ENCODE data around the gene RAB15. TPM values are rescaled to one million over a fixed set of nuclear protein-coding genes. Genes with fewer than 3 reads are reported as not detected.

Gene RAB15
- total RNA-seq, 1 donor from 2014 or later = 36.3 TPM

GRCh38 chr14:65011538-65011937, 39.4 kb upstream of the RAB15 start:
- no peaks in the 10 kb centered on the region for H3K9me3 ChIP-seq (ENCODE audit: insufficient read depth, low read depth, low read length)
- H3K9me3 Mint-ChIP-seq (ENCODE audit: unreplicated experiment) = peaks cover 2% of the 10 kb centered on the region
- peaks cover 11% of the 10 kb centered on the region for H3K4me1 Mint-ChIP-seq (ENCODE audit: low read depth, unreplicated experiment)
- H3K4me1 ChIP-seq (ENCODE audit: insufficient read depth, low read length) = peaks cover 4% of the 10 kb centered on the region
- H3K4me3 Mint-ChIP-seq (ENCODE audit: unreplicated experiment) = no peak overlapping the region
- no peaks in the 10 kb centered on the region for H3K79me2 ChIP-seq (ENCODE audit: insufficient read depth, low read length)
- H3K36me3 Mint-ChIP-seq (ENCODE audit: low read depth, unreplicated experiment) = peaks cover 14% of the 10 kb centered on the region
- no peak overlapping the region for H2AFZ ChIP-seq (ENCODE audit: low read depth, low read length)
- H3K4me3 ChIP-seq (ENCODE audit: insufficient read depth, low read depth, low read length) = no peak overlapping the region
- no peak overlapping the region for H3K4me2 ChIP-seq (ENCODE audit: low read length)
- TF ChIP-seq EZH2 (IDR thresholded peaks at IDR 0.05; ENCODE audit: insufficient read depth, low read length) (no peak), CTCF (IDR thresholded peaks at IDR 0.05; ENCODE audit: insufficient read depth, low read depth, low read length) (no peak)
- H3K27me3 ChIP-seq (ENCODE audit: insufficient read depth, low read length) = no peaks in the 10 kb centered on the region
- FAIRE-seq (no peak), DNase-seq (ENCODE audit: low read depth) (no peak)
- H3K27ac Mint-ChIP-seq (ENCODE audit: unreplicated experiment) = no peak overlapping the region
- no peaks in the 10 kb centered on the region for H4K20me1 ChIP-seq (ENCODE audit: insufficient read depth, low read length)
- H3K36me3 ChIP-seq (ENCODE audit: insufficient read depth, low read length) = peaks cover 3% of the 10 kb centered on the region
- no peak overlapping the region for H3K27ac ChIP-seq (ENCODE audit: low read depth, low read length)
- no peak overlapping the region for H3K9ac ChIP-seq (ENCODE audit: low read length)
- H3K27me3 Mint-ChIP-seq (ENCODE audit: low read depth, unreplicated experiment) = no peaks in the 10 kb centered on the region

- no peak for TF ChIP-seq CTCF (IDR thresholded peaks at IDR 0.05; ENCODE audit: insufficient read depth, low read depth, low read length)
- no peak for TF ChIP-seq EZH2 (IDR thresholded peaks at IDR 0.05; ENCODE audit: insufficient read depth, low read length)
- Histone ChIP-seq H3K4me3 (ENCODE audit: insufficient read depth, low read depth, low read length) (no peak overlapping the region), H2AFZ (ENCODE audit: low read depth, low read length) (no peak overlapping the region), H3K27me3 (ENCODE audit: insufficient read depth, low read length) (no peaks in the 10 kb centered on the region), H4K20me1 (ENCODE audit: insufficient read depth, low read length) (no peaks in the 10 kb centered on the region), H3K36me3 (ENCODE audit: insufficient read depth, low read length) (peaks cover 3% of the 10 kb centered on the region), H3K4me1 (ENCODE audit: insufficient read depth, low read length) (peaks cover 15% of the 10 kb centered on the region), H3K79me2 (ENCODE audit: insufficient read depth, low read length) (no peaks in the 10 kb centered on the region), H3K4me2 (ENCODE audit: low read length) (no peak overlapping the region), H3K27ac (ENCODE audit: low read depth, low read length) (no peak overlapping the region), H3K9me3 (ENCODE audit: insufficient read depth, low read depth, low read length) (no peaks in the 10 kb centered on the region), H3K9ac (ENCODE audit: low read length) (no peak overlapping the region)
- H3K4me1 Mint-ChIP-seq (ENCODE audit: low read depth, unreplicated experiment) = peaks cover 22% of the 10 kb centered on the region
- DNase-seq (ENCODE audit: low read depth) (no peak), FAIRE-seq (no peak)
- peak overlapping the region; percentile 5 for H3K27ac Mint-ChIP-seq (ENCODE audit: unreplicated experiment)
- peaks cover 2% of the 10 kb centered on the region for H3K9me3 Mint-ChIP-seq (ENCODE audit: unreplicated experiment)
- no peak overlapping the region for H3K4me3 Mint-ChIP-seq (ENCODE audit: unreplicated experiment)
- H3K27me3 Mint-ChIP-seq (ENCODE audit: low read depth, unreplicated experiment) = no peaks in the 10 kb centered on the region
- peaks cover 13% of the 10 kb centered on the region for H3K36me3 Mint-ChIP-seq (ENCODE audit: low read depth, unreplicated experiment)
Measured at GRCh38 chr14:65010211-65010931, 38.2 kb upstream of the RAB15 start.

GRCh38 chr14:65007202-65007601, 35.1 kb upstream of the RAB15 start:
- Histone ChIP-seq H4K20me1 (ENCODE audit: insufficient read depth, low read length) (no peaks in the 10 kb centered on the region), H3K4me2 (ENCODE audit: low read length) (no peak overlapping the region), H3K79me2 (ENCODE audit: insufficient read depth, low read length) (peaks cover 6% of the 10 kb centered on the region), H3K36me3 (ENCODE audit: insufficient read depth, low read length) (no peaks in the 10 kb centered on the region), H3K9ac (ENCODE audit: low read length) (no peak overlapping the region), H2AFZ (ENCODE audit: low read depth, low read length) (no peak overlapping the region), H3K4me1 (ENCODE audit: insufficient read depth, low read length) (peaks cover 24% of the 10 kb centered on the region), H3K27ac (ENCODE audit: low read depth, low read length) (no peak overlapping the region), H3K9me3 (ENCODE audit: insufficient read depth, low read depth, low read length) (no peaks in the 10 kb centered on the region), H3K4me3 (ENCODE audit: insufficient read depth, low read depth, low read length) (no peak overlapping the region), H3K27me3 (ENCODE audit: insufficient read depth, low read length) (no peaks in the 10 kb centered on the region)
- FAIRE-seq = no peak
- Mint-ChIP-seq H3K4me1 (ENCODE audit: low read depth, unreplicated experiment) (peaks cover 34% of the 10 kb centered on the region), H3K36me3 (ENCODE audit: low read depth, unreplicated experiment) (peaks cover 12% of the 10 kb centered on the region), H3K27me3 (ENCODE audit: low read depth, unreplicated experiment) (no peaks in the 10 kb centered on the region), H3K9me3 (ENCODE audit: unreplicated experiment) (peaks cover 2% of the 10 kb centered on the region), H3K27ac (ENCODE audit: unreplicated experiment) (no peak overlapping the region), H3K4me3 (ENCODE audit: unreplicated experiment) (no peak overlapping the region)
- TF ChIP-seq EZH2 (IDR thresholded peaks at IDR 0.05; ENCODE audit: insufficient read depth, low read length) (no peak), CTCF (IDR thresholded peaks at IDR 0.05; ENCODE audit: insufficient read depth, low read depth, low read length) (no peak)
- DNase-seq (ENCODE audit: low read depth) = peak; percentile 18

Measured in astrocyte (in vitro differentiated cells and primary cell).